ENCODE results near the gene ADGRG6.

DNA sequence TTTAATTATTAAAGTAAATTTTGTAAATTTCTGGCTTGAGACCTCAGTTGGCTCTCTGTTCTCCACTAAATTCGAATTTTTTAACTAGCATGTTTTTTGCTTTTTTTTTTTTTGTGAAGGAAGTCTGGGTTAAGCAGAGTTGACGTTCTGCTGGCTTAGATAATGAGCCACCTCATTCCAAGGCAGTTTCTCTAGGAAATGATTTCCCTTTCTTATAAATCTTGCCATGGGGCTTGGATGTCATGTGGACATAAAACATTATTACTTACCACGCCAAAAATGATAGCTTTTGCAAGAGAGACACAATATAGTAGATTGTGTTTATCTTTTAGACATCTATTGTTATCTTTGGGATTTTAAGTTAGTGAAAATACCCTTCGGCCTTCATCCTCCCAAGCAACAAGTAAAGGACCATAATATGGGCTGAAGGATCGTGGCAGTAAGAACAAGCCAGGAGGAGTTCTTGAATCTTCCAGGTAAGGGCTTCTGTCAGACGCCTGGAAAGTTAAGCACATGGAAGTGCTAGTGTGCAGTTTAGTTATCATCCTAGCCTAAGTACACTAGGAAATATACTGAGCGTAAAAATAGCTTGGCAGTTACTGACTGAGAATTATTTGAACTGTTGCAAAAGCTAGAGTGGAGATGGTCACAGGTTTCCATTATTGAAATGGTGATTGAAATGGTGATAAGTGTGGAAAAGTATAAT is 30.7 kb downstream of the ADGRG6 start:
- TF ChIP-seq ESRRA (CRISPR knock-in tag; IDR thresholded peaks at IDR 0.05; ENCODE audit: borderline replicate concordance): no peak
- TF ChIP-seq, protein P1, sequence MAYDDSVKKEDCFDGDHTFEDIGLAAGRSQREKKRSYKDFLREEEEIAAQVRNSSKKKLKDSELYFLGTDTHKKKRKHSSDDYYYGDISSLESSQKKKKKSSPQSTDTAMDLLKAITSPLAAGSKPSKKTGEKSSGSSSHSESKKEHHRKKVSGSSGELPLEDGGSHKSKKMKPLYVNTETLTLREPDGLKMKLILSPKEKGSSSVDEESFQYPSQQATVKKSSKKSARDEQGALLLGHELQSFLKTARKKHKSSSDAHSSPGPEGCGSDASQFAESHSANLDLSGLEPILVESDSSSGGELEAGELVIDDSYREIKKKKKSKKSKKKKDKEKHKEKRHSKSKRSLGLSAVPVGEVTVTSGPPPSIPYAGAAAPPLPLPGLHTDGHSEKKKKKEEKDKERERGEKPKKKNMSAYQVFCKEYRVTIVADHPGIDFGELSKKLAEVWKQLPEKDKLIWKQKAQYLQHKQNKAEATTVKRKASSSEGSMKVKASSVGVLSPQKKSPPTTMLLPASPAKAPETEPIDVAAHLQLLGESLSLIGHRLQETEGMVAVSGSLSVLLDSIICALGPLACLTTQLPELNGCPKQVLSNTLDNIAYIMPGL (CRISPR knock-in tag; IDR thresholded peaks at IDR 0.05): no peak
- TF ChIP-seq FOXK1 (CRISPR knock-in tag; IDR thresholded peaks at IDR 0.05): no peak
- TF ChIP-seq, protein P2, sequence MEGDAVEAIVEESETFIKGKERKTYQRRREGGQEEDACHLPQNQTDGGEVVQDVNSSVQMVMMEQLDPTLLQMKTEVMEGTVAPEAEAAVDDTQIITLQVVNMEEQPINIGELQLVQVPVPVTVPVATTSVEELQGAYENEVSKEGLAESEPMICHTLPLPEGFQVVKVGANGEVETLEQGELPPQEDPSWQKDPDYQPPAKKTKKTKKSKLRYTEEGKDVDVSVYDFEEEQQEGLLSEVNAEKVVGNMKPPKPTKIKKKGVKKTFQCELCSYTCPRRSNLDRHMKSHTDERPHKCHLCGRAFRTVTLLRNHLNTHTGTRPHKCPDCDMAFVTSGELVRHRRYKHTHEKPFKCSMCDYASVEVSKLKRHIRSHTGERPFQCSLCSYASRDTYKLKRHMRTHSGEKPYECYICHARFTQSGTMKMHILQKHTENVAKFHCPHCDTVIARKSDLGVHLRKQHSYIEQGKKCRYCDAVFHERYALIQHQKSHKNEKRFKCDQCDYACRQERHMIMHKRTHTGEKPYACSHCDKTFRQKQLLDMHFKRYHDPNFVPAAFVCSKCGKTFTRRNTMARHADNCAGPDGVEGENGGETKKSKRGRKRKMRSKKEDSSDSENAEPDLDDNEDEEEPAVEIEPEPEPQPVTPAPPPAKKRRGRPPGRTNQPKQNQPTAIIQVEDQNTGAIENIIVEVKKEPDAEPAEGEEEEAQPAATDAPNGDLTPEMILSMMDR (IDR thresholded peaks at IDR 0.05): no peak
- no peak for TF ChIP-seq JUN (CRISPR knock-in tag; IDR thresholded peaks at IDR 0.05)
- TF ChIP-seq MXD4 (CRISPR knock-in tag; IDR thresholded peaks at IDR 0.05; ENCODE audit: borderline replicate concordance): no peak
- no peak for TF ChIP-seq TEAD4 (CRISPR knock-in tag; IDR thresholded peaks at IDR 0.05)
- no peak for TF ChIP-seq ATF1 (CRISPR knock-in tag; IDR thresholded peaks at IDR 0.05)
- TF ChIP-seq, protein P3, sequence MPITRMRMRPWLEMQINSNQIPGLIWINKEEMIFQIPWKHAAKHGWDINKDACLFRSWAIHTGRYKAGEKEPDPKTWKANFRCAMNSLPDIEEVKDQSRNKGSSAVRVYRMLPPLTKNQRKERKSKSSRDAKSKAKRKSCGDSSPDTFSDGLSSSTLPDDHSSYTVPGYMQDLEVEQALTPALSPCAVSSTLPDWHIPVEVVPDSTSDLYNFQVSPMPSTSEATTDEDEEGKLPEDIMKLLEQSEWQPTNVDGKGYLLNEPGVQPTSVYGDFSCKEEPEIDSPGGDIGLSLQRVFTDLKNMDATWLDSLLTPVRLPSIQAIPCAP (CRISPR knock-in tag; IDR thresholded peaks at IDR 0.05): no peak
- TF ChIP-seq, protein P4, sequence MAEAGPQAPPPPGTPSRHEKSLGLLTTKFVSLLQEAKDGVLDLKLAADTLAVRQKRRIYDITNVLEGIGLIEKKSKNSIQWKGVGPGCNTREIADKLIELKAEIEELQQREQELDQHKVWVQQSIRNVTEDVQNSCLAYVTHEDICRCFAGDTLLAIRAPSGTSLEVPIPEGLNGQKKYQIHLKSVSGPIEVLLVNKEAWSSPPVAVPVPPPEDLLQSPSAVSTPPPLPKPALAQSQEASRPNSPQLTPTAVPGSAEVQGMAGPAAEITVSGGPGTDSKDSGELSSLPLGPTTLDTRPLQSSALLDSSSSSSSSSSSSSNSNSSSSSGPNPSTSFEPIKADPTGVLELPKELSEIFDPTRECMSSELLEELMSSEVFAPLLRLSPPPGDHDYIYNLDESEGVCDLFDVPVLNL (CRISPR knock-in tag; IDR thresholded peaks at IDR 0.05; ENCODE audit: borderline replicate concordance, low read depth): no peak
- TF ChIP-seq ZNF423 (CRISPR knock-in tag; IDR thresholded peaks at IDR 0.05): no peak
- TF ChIP-seq, protein P5, sequence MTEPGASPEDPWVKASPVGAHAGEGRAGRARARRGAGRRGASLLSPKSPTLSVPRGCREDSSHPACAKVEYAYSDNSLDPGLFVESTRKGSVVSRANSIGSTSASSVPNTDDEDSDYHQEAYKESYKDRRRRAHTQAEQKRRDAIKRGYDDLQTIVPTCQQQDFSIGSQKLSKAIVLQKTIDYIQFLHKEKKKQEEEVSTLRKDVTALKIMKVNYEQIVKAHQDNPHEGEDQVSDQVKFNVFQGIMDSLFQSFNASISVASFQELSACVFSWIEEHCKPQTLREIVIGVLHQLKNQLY (CRISPR knock-in tag; IDR thresholded peaks at IDR 0.05): no peak
